HG03139 (cell line): ENCODE data around the gene PAQR7.

Experiments used
- ATAC-seq: cut with Tn5 transposase; IDR thresholded peaks from one replicate; pipeline ENCODE4 v1.9.1; 2021; ENCODE audit not compliant: unreplicated experiment

PAQR7 gene

GRCh38 chr1:25903986-25904385, 28.5 kb upstream of the PAQR7 start:
- no peak for ATAC-seq

GRCh38 chr1:25902462-25902861, 27.0 kb upstream of the PAQR7 start:
- no peak for ATAC-seq

GRCh38 chr1:25900219-25900618, 24.7 kb upstream of the PAQR7 start:
- no peak for ATAC-seq

GRCh38 chr1:25899792-25900191, 24.3 kb upstream of the PAQR7 start:
- no peak for ATAC-seq

- no peak for ATAC-seq
These were observed 22.9 kb upstream of the PAQR7 start for GRCh38 chr1:25898223-25899015.

- ATAC-seq, result no peak
These were observed 22.2 kb upstream of the PAQR7 start for GRCh38 chr1:25897754-25898153.

GRCh38 chr1:25896266-25896665, 20.8 kb upstream of the PAQR7 start:
- no peak for ATAC-seq

GRCh38 chr1:25895365-25895990, 20.0 kb upstream of the PAQR7 start:
- ATAC-seq, result peak; percentile 82

GRCh38 chr1:25893116-25893515, 17.6 kb upstream of the PAQR7 start:
- ATAC-seq, result no peak

- ATAC-seq, result no peak
These were observed 16.1 kb upstream of the PAQR7 start for GRCh38 chr1:25891606-25892005.

- ATAC-seq, result no peak
These were observed 14.9 kb upstream of the PAQR7 start for GRCh38 chr1:25890239-25891034.

- ATAC-seq, result no peak
These were observed 14.0 kb upstream of the PAQR7 start for GRCh38 chr1:25889470-25889869.

GRCh38 chr1:25888426-25888987, 13.0 kb upstream of the PAQR7 start:
- no peak for ATAC-seq

GRCh38 chr1:25885602-25886001, 10.1 kb upstream of the PAQR7 start:
- ATAC-seq, result no peak

GRCh38 chr1:25881266-25881665, 5.8 kb upstream of the PAQR7 start:
- no peak for ATAC-seq

GRCh38 chr1:25880518-25880917, 5.0 kb upstream of the PAQR7 start:
- no peak for ATAC-seq

- ATAC-seq, result no peak
These were observed 4.2 kb upstream of the PAQR7 start for GRCh38 chr1:25879675-25880074.

- no peak for ATAC-seq
These were observed 3.2 kb upstream of the PAQR7 start for GRCh38 chr1:25878690-25879089.

- no peak for ATAC-seq
These were observed 1.6 kb upstream of the PAQR7 start for GRCh38 chr1:25877155-25877554.

- no peak for ATAC-seq
These were observed 1.2 kb upstream of the PAQR7 start for GRCh38 chr1:25876693-25877077.

GRCh38 chr1:25875856-25876692, 566 bp upstream of the PAQR7 start:
- no peak for ATAC-seq
